ENCODE measurements around the gene PROCR. TPM values are rescaled to one million over a fixed set of nuclear protein-coding genes. Genes with fewer than 3 reads are reported as not detected.
"Not testable (repeated sequence)": the region's sequence is repeated elsewhere in the genome, so short reads cannot be mapped to it uniquely, and the experiment has no call there.

Gene PROCR
- total RNA-seq, 4 donors from 2014 or later: 2.4 to 8.6 (median 7.3) TPM

DNA sequence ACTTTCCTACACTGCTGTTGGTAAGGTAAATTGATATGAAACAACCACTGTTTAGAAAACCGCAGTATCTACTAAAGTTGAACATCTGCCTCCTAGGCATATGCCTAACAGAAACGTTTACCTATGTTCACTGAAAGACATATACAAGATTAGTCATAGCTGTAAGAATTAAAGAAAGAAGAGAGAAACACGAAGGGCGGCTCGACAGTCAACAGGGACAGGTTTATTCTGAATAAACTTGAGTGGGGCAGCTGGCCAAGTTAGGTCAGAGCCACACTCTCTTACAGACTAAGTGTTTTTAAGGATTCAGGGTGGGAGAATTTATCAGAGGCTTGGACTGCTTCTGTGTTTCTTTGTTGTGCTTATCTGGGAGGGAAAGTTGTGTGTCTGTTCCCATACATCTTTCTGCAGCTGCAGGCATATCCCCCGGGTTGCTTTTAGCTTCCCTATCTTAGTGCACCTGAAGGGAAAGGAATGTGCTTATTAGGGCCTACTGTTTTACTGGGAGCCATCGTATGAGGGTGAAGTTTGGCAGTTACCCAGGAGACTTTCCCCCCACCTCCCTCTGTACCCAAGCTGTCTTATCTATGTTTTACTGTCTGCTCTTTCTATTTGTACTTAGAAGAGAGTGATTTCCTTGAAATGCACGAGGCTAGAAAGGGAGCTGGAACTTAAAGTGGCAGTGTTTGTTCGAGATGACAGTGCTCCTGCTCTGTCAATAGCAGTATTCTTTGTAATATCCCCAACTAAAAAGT is 20.4 kb downstream of the PROCR start:
- H3K27me3 ChIP-seq: no peaks in the 10 kb centered on the region
- DNase-seq: no peak
- intact Hi-C loops (cut with DNase I; ENCODE audit: low total_unique reads) (no loop called here), in situ Hi-C loops (cut with MboI; ENCODE audit: low pct_ligation_motif_present in 1 of 4, low pct_unique_long_range_greater_than_20kb in 1 of 4, low sequenced_read_pairs in 3 of 4) (no loop called here)
- WGBS, 2 donors (ENCODE audit: low coverage in 1 of 2): 26 to 52% methylated on average over 6 to 9 of the region's 9 CpGs
- no peak overlapping the region for H3K4me3 ChIP-seq
- H3K27ac ChIP-seq: peak overlapping the region in 3 of 4 donors; percentile 24 to 47 (median 39)
- H3K9me3 ChIP-seq: peaks cover 12 to 17% of the 10 kb centered on the region in 2 donors
- TF ChIP-seq, protein P1, sequence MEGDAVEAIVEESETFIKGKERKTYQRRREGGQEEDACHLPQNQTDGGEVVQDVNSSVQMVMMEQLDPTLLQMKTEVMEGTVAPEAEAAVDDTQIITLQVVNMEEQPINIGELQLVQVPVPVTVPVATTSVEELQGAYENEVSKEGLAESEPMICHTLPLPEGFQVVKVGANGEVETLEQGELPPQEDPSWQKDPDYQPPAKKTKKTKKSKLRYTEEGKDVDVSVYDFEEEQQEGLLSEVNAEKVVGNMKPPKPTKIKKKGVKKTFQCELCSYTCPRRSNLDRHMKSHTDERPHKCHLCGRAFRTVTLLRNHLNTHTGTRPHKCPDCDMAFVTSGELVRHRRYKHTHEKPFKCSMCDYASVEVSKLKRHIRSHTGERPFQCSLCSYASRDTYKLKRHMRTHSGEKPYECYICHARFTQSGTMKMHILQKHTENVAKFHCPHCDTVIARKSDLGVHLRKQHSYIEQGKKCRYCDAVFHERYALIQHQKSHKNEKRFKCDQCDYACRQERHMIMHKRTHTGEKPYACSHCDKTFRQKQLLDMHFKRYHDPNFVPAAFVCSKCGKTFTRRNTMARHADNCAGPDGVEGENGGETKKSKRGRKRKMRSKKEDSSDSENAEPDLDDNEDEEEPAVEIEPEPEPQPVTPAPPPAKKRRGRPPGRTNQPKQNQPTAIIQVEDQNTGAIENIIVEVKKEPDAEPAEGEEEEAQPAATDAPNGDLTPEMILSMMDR (IDR thresholded peaks at IDR 0.05): no peak
- TF ChIP-seq EP300 (IDR thresholded peaks at IDR 0.05; ENCODE audit: low read depth) (no peak), POLR2A (IDR thresholded peaks at IDR 0.05) (no peak), POLR2AphosphoS5 (IDR thresholded peaks at IDR 0.05) (no peak)
- H3K36me3 ChIP-seq: no peaks in the 10 kb centered on the region
- H3K4me1 ChIP-seq: peaks cover 0 to 25% (median 7%) of the 10 kb centered on the region in 4 donors

- WGBS, 2 donors (ENCODE audit: low coverage in 1 of 2): 81 to 83% methylated on average over 3 to 9 of the region's 9 CpGs
These were observed 21.3 kb downstream of the PROCR start for GRCh38 chr20:35193031-35193791.

GRCh38 chr20:35196313-35196712 is 24.4 kb downstream of the PROCR start:
- Histone ChIP-seq H3K4me1 (peaks cover 0 to 25% (median 7%) of the 10 kb centered on the region in 4 donors), H3K27ac (no peak overlapping the region), H3K4me3 (no peak overlapping the region), H3K9me3 (peaks cover 15 to 31% of the 10 kb centered on the region in 2 donors), H3K27me3 (no peaks in the 10 kb centered on the region), H3K36me3 (no peaks in the 10 kb centered on the region)
- in situ Hi-C loops (cut with MboI; ENCODE audit: low pct_ligation_motif_present in 1 of 4, low pct_unique_long_range_greater_than_20kb in 1 of 4, low sequenced_read_pairs in 3 of 4): no loop called here
- DNase-seq: no peak
- intact Hi-C loops (cut with DNase I; ENCODE audit: low total_unique reads): no loop called here
- no peak for TF ChIP-seq EP300 (IDR thresholded peaks at IDR 0.05; ENCODE audit: low read depth)
- no peak for TF ChIP-seq POLR2AphosphoS5 (IDR thresholded peaks at IDR 0.05)
- TF ChIP-seq POLR2A (IDR thresholded peaks at IDR 0.05): no peak
- TF ChIP-seq, protein P1 (IDR thresholded peaks at IDR 0.05): no peak

More at GRCh38 chr20:35193031-35193791, 21.3 kb downstream of the PROCR start:
- H3K4me3 ChIP-seq; DNase-seq; H3K36me3 ChIP-seq; H3K27me3 ChIP-seq; intact Hi-C loops (cut with DNase I; ENCODE audit: low total_unique reads); in situ Hi-C loops (cut with MboI; ENCODE audit: low pct_ligation_motif_present in 1 of 4, low pct_unique_long_range_greater_than_20kb in 1 of 4, low sequenced_read_pairs in 3 of 4); H3K27ac ChIP-seq: not testable (repeated sequence)
- Histone ChIP-seq H3K4me1 (peaks cover 0 to 25% (median 7%) of the 10 kb centered on the region in 4 donors), H3K9me3 (peaks cover 12 to 19% of the 10 kb centered on the region in 2 donors)

DNA sequence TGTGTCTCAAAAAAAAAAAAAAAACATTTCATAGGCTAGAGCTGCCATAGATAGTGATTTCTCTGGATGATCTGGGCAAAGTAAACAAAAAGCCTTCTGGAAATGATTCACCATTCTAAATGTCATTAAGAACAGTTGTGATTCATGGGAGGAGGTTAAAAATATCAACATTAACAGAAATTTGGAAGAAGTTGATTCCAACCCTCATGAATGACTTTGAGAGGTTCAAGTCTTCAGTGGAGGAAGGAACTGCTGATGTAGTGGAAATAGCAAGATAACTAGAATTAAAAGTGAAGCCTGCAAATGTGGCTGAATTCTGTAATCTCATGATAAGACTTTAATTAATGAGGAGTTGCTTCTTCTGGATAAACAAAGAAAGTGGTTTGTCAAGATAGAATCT is 27.9 kb downstream of the PROCR start:
- no peaks in the 10 kb centered on the region for H3K27me3 ChIP-seq
- no peak overlapping the region for H3K27ac ChIP-seq
- no peak for DNase-seq
- TF ChIP-seq POLR2AphosphoS5 (IDR thresholded peaks at IDR 0.05) (no peak), EP300 (IDR thresholded peaks at IDR 0.05; ENCODE audit: low read depth) (no peak), POLR2A (IDR thresholded peaks at IDR 0.05) (no peak)
- TF ChIP-seq, protein P1 (IDR thresholded peaks at IDR 0.05): no peak
- peaks cover 15 to 31% of the 10 kb centered on the region in 2 donors for H3K9me3 ChIP-seq
- no peaks in the 10 kb centered on the region for H3K36me3 ChIP-seq
- in situ Hi-C loops (cut with MboI; ENCODE audit: low pct_ligation_motif_present in 1 of 4, low pct_unique_long_range_greater_than_20kb in 1 of 4, low sequenced_read_pairs in 3 of 4): loop anchor here in 2 of 4 donors (25.0 kb wide), 2 partner anchors 337 to 362 kb away; partner anchors contain the start of genes GGT7 (in 1 of the 2) and NCOA6 (in 1 of the 2)
- H3K4me1 ChIP-seq: no peaks in the 10 kb centered on the region
- H3K4me3 ChIP-seq: no peak overlapping the region
- intact Hi-C loops (cut with DNase I; ENCODE audit: low total_unique reads): no loop called here

Measured in transverse colon (tissue), 4 donors.